GM19468 (cell line): ENCODE results near the gene MTHFD1L.
"Not testable (repeated sequence)": the region's sequence is repeated elsewhere in the genome, so short reads cannot be mapped to it uniquely, and the experiment has no call there.

Experiments used
- ATAC-seq: cut with Tn5 transposase; IDR thresholded peaks from one replicate; pipeline ENCODE4 v1.9.1; 2021; ENCODE audit warnings: mild to moderate bottlenecking, moderate library complexity, moderate number of reproducible peaks; ENCODE audit not compliant: unreplicated experiment; ENCODE audit errors: extremely low read depth

Gene MTHFD1L

DNA sequence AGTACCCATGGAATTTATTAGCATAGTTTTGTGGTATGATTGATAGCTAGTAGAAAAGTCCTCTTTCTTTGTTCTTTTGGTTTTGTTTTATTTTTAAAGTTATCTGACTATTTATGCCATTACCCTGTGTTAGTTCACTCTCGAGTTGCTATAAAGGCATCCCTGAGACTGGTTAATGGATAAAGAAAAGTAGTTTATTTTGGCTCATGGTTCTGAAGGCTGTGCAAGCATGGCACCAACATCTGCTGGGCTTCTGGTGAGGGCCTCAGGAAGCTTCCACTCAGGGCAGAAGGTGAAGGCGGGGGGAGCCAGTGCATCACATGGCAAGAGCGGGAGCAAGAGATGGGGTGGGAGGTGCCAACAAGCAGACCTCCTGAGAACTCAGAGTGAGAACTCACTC lies 166.5 kb downstream of the MTHFD1L start:
- ATAC-seq = no peak

- no peak for ATAC-seq
Measured at GRCh38 chr6:151034825-151035781, 169.6 kb downstream of the MTHFD1L start.

GRCh38 chr6:151036211-151036721 lies 170.8 kb downstream of the MTHFD1L start:
- ATAC-seq = not testable (repeated sequence)

GRCh38 chr6:151036869-151037680 lies 171.6 kb downstream of the MTHFD1L start:
- ATAC-seq = no peak

DNA sequence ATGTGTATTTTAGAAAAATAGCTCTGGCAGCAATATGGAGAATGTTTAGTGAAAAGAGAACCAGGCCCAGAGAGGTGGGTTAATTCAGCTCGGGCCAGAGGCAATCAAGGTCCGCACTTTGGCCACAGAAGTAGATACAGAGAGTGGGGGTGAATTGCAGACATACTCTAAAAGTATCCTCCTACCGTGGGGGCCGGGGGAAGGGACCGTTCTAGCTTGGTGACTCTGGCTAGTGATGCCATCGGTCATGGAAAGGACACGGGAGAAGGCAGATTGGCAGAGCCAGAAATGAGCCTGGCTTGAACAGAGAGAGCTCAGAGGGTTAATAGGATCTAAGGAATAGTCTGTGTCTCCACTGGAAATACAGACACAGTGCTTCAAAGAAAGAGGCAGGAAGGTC lies 173.1 kb downstream of the MTHFD1L start:
- no peak for ATAC-seq

- ATAC-seq = not testable (repeated sequence)
Measured at GRCh38 chr6:151040888-151041521, 175.5 kb downstream of the MTHFD1L start.

GRCh38 chr6:151041686-151042085 lies 176.2 kb downstream of the MTHFD1L start:
- ATAC-seq = no peak

DNA sequence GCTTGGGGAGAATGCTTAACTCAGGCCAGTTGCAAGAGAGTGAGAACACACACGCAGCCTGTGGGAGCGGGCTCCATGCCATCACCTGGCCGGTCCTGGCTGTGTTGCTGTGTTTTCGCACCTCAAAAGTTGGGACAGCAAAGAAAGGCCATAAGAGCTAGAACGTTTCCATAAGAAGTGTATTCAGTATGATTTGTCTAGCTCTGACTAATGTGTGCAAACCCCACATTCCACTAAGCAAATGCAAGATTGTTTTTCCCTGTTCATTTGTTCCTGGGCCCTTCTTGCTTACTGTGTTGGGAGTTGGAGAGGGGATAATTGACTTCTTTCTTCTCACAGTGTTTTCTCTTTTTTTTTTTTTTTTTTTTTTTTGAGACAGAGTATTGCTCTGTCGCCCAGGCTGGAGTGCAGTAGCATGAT lies 177.4 kb downstream of the MTHFD1L start:
- ATAC-seq = not testable (repeated sequence)

- no peak for ATAC-seq
Measured at GRCh38 chr6:151043944-151044343, 178.4 kb downstream of the MTHFD1L start.

DNA sequence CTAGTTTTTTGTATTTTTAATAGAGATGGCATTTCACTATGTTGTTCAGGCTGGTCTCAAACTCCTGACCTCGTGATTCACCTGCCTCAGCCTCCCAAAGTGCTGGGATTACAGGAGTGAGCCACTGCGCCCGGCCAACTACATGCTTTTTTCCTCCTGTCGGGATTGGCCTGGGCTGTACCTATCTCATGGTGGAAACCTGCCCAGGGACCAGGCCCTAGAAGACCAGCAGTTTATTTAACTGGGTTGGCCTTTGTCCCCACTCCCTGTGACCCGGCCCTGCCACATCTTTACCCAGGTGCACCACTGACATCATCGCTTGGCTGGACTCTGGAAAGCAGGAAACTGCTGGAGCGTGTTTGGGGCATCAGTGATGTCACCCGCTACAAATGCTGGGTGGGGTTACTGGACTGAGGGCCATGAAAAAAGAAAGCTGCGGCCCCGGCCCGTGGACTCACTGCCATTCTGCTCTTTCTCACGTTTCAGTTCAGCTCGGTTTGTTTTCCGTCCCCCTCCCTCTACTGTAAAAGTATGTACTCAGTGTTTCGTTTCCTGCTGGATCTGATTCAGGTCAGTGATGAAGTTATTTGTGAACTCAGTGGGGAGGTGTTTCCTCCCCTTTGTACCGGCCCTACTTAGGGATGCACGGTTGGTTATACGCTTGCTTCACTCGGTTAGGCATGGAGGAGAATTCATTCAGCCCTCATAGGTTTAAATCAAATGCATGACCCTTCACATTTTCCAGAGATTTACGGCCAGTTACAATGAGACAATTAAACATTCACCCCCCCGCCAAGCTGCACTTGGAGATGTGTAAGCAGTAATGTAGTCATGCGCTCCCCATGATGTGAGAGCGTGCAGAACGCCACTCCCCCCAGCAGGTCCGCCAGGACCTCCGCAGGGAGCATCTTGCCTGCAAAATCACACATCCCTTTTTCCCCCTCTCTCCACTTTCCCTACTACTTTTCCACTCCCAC lies 179.3 kb downstream of the MTHFD1L start:
- no peak for ATAC-seq

- not testable (repeated sequence) for ATAC-seq
Measured at GRCh38 chr6:151045511-151046222, 180.2 kb downstream of the MTHFD1L start.

DNA sequence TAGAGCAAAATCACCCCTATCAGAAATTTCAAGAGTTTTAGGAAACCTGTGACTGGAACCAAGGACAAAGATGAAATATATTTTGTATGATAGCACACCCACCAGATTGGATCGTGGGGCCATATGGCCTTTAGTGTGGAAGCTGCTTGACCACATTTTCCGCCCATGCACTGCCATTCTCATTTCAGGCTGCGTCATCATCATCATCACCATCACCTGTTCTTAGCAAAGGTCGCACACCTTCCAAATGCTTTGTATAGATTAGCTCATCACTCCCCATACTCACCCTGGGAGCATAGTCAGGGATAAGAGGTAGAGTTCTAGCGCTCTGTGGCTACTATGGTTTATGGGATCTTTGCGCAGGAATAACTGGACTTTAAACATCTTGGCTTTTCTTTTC lies 185.7 kb downstream of the MTHFD1L start:
- ATAC-seq = no peak

DNA sequence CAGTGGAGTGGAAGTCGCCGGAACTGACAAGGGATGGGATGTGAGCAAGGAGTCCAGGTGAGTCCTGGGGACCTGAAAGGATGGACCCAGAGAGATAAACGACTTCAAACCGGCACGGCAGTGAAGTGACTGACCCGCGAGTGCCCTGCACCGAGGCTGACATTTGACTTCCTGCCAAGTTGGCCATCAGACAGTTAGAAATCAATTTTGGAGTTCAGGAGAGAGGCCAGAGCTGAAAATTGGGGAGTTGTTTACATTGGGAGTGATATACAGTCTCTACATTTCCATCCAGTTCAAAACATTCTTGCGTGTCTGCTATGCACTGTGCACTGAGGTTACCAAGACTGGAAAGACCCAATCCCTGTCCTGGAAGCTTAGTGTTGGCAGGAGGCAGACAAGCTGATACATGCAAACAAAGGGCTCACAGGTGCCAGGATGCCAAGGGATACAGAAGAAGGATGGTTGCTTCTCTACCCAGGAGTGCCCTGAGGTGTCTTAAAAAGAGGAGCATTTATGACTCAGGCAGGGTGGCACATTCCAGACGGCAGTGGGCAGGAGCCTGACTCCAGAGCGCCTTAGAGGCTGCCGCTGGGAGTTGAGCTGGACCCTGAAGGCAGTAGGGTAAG lies 186.6 kb downstream of the MTHFD1L start:
- ATAC-seq = no peak

- ATAC-seq = no peak
Measured at GRCh38 chr6:151054306-151054705, 188.8 kb downstream of the MTHFD1L start.

GRCh38 chr6:151056230-151056907 lies 190.9 kb downstream of the MTHFD1L start:
- ATAC-seq = no peak

- ATAC-seq = no peak
Measured at GRCh38 chr6:151057061-151057460, 191.6 kb downstream of the MTHFD1L start.

DNA sequence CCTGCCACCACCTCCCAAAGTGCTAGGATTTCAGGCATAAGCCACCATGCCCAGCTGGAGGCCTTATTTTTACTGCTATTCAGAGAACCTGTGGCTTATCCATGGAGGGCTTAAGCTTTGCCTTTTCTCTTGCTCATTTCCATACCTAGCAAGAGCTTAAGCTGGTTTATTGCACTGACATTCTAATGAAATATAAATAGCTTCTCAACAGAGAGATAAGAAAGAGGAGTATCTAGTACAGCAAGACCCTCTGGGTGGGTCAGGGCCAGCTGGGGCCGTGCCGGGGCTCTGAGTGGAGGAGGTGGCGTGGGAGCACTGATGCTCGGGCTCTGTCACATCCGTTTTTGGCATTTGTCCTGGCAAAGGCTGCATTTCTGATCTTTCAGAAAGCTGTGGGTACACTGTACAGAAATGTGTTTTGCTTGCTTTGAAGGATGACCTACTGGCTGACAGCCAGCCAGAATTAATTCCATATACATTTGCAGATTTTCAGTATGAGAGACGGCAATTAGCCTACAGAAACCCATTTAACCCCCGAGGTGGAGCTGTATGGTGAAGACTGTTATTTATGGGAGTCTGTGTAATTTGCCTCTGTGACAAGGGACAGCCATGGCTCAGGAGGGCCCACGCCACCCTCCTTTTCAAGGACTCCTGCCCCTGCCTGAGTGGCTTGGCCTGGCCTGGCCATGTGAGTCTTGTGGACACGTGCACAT lies 192.7 kb downstream of the MTHFD1L start:
- no peak for ATAC-seq
